ENCODE results near the gene EFTUD2. TPM values are rescaled to one million over a fixed set of nuclear protein-coding genes. Genes with fewer than 3 reads are reported as not detected.

Gene EFTUD2
- total RNA-seq, 1 experiment from 2014 or later = 150 TPM

GRCh38 chr17:44908761-44909326, 9.6 kb upstream of the EFTUD2 start:
- ATAC-seq (no peak), DNase-seq (ENCODE audit: low read depth, low spot score) (no peak)
- RAD21 ChIA-PET (ENCODE audit: low non-redundant PET in 1 of 2, low total read pairs in 2 of 2, uncharacterized antibody in 2 of 2, unreplicated experiment in 2 of 2) = interaction anchor here (0.6 to 0.7 kb wide), 2 partner anchors 11 to 141 kb away, joined by 3 read pairs; no protein-coding TSS in a partner anchor
- no peak for TF ChIP-seq SIN3A (IDR thresholded peaks at IDR 0.05; ENCODE audit: low read depth)
- TF ChIP-seq, protein P1, sequence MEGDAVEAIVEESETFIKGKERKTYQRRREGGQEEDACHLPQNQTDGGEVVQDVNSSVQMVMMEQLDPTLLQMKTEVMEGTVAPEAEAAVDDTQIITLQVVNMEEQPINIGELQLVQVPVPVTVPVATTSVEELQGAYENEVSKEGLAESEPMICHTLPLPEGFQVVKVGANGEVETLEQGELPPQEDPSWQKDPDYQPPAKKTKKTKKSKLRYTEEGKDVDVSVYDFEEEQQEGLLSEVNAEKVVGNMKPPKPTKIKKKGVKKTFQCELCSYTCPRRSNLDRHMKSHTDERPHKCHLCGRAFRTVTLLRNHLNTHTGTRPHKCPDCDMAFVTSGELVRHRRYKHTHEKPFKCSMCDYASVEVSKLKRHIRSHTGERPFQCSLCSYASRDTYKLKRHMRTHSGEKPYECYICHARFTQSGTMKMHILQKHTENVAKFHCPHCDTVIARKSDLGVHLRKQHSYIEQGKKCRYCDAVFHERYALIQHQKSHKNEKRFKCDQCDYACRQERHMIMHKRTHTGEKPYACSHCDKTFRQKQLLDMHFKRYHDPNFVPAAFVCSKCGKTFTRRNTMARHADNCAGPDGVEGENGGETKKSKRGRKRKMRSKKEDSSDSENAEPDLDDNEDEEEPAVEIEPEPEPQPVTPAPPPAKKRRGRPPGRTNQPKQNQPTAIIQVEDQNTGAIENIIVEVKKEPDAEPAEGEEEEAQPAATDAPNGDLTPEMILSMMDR (IDR thresholded peaks at IDR 0.05 in 2 of 3, conservative IDR thresholded peaks at IDR 0.05 in 1 of 3; ENCODE audit: borderline replicate concordance in 1 of 3, insufficient read depth in 1 of 3, low read depth in 2 of 3, low read length in 2 of 3) = no peak
- no peak for TF ChIP-seq ELF1 (IDR thresholded peaks at IDR 0.05; ENCODE audit: borderline replicate concordance, low read depth)
- no peak for TF ChIP-seq EZH2 (IDR thresholded peaks at IDR 0.05)
- TF ChIP-seq CBX3 (IDR thresholded peaks at IDR 0.05; ENCODE audit: low read depth) = no peak
- no peak for TF ChIP-seq POLR2AphosphoS5 (IDR thresholded peaks at IDR 0.05; ENCODE audit: low read depth, low read length)
- TF ChIP-seq SP1 (IDR thresholded peaks at IDR 0.05; ENCODE audit: low read depth) = no peak
- no peak for TF ChIP-seq YY1 (IDR thresholded peaks at IDR 0.05; ENCODE audit: extremely low read depth, insufficient replicate concordance, low read depth, low read length)
- TF ChIP-seq RAD21 (IDR thresholded peaks at IDR 0.05; ENCODE audit: low read depth) = no peak
- no peak for TF ChIP-seq JUND (IDR thresholded peaks at IDR 0.05)
- TF ChIP-seq, protein P2, sequence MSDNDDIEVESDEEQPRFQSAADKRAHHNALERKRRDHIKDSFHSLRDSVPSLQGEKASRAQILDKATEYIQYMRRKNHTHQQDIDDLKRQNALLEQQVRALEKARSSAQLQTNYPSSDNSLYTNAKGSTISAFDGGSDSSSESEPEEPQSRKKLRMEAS (IDR thresholded peaks at IDR 0.05) = no peak
- TF ChIP-seq CEBPB (IDR thresholded peaks at IDR 0.05; ENCODE audit: low read depth) = no peak
- no peak for TF ChIP-seq ZNF274 (IDR thresholded peaks at IDR 0.05; ENCODE audit: low read depth, low read length)
- Histone ChIP-seq H3K27ac (ENCODE audit: low read depth, low read length) (no peak overlapping the region), H3K79me2 (ENCODE audit: insufficient read depth, low read length) (no peaks in the 10 kb centered on the region), H3K4me1 (ENCODE audit: control insufficient read depth in 1 of 2, insufficient read depth in 2 of 2, low read length in 2 of 2) (peaks cover 11 to 21% of the 10 kb centered on the region in 2 experiments), H3K27me3 (ENCODE audit: insufficient read depth, low read length) (no peaks in the 10 kb centered on the region), H3K4me3 (replicated peaks in 1 of 2; ENCODE audit: low read depth in 1 of 2, low read length in 2 of 2) (no peak overlapping the region), H4K20me1 (ENCODE audit: insufficient read depth) (no peaks in the 10 kb centered on the region), H3K9me2 (ENCODE audit: insufficient read depth) (no peaks in the 10 kb centered on the region), H3K4me2 (ENCODE audit: low read length) (no peak overlapping the region), H3K9ac (ENCODE audit: low read length) (no peak overlapping the region), H2AFZ (ENCODE audit: low read depth, low read length, poor library complexity, severe bottlenecking) (no peak overlapping the region), H3K36me3 (ENCODE audit: control insufficient read depth in 1 of 2, insufficient read depth in 2 of 2, low read length in 2 of 2) (no peaks in the 10 kb centered on the region), H3K9me3 (ENCODE audit: control insufficient read depth in 1 of 2, insufficient read depth in 1 of 2, low read depth in 1 of 2, low read length in 2 of 2) (no peaks in the 10 kb centered on the region)
- CTCF ChIA-PET = interaction anchor here (1.2 to 3.1 kb wide), 2 partner anchors 11 to 226 kb away, joined by 4 to 16 read pairs; partner anchors contain the start of gene ACBD4
- BruUV-seq (replicated peaks) = no TSS peak
- intact Hi-C loops (cut with micrococcal nuclease) = no loop called here
- POLR2A ChIA-PET = no interaction called here
